GM18868 (cell line): ENCODE data around the gene MICA.
"Not testable (repeated sequence)": the region's sequence is repeated elsewhere in the genome, so short reads cannot be mapped to it uniquely, and the experiment has no call there.

Experiments
- ATAC-seq: cut with Tn5 transposase; IDR thresholded peaks from one replicate; pipeline ENCODE4 v1.9.1; 2021; ENCODE audit warnings: mild to moderate bottlenecking, moderate library complexity; ENCODE audit not compliant: unreplicated experiment

The MICA gene

GRCh38 chr6:31452859-31453258 lies 49.5 kb downstream of the MICA start:
- ATAC-seq, result no peak

GRCh38 chr6:31453259-31453658 lies 49.9 kb downstream of the MICA start:
- no peak for ATAC-seq

GRCh38 chr6:31459864-31460263 lies 56.5 kb downstream of the MICA start:
- ATAC-seq, result not testable (repeated sequence)

- ATAC-seq, result no peak
Observed at GRCh38 chr6:31460361-31461025, 57.1 kb downstream of the MICA start.

- ATAC-seq, result no peak
Observed at GRCh38 chr6:31462026-31462963, 58.9 kb downstream of the MICA start.

- ATAC-seq, result peak; percentile 88
Observed at GRCh38 chr6:31462964-31463870, 59.8 kb downstream of the MICA start.

- no peak for ATAC-seq
Observed at GRCh38 chr6:31464252-31465184, 61.1 kb downstream of the MICA start.
